Measurements from ENCODE around the gene RNF152. TPM values are rescaled to one million over a fixed set of nuclear protein-coding genes. Genes with fewer than 3 reads are reported as not detected.

The RNF152 gene
- total RNA-seq, 1 experiment from 2014 or later: 0.18 TPM

DNA sequence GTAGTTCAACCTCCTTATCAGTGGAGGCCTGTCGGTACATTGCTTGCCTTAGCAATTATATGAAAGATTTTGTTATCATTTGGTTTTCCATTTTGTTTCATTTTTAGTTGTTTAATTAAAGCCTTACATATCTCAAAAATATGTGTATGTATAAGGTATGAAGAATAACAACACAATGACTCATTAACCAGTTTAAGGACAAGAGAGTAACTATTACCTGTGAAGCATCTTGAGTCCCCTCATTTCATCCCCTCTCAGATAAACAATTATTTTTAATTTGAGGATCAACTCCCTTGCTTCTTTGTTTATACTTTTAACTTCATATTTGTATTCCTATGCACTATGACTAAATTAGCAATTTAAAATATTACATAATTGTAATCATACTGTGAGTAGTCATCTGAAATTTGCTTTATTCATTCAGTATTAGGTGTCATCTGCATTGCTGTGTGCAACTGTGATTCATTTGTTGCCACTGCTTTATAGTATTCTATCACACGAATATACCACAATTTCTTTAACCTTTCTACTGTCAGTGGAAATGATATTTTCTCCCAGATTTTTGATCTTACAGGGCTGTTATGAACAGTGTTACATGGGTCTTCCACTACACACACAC is 126.4 kb downstream of the RNF152 start:
- no TSS peak for BruUV-seq (replicated peaks)
- TF ChIP-seq, protein P1, sequence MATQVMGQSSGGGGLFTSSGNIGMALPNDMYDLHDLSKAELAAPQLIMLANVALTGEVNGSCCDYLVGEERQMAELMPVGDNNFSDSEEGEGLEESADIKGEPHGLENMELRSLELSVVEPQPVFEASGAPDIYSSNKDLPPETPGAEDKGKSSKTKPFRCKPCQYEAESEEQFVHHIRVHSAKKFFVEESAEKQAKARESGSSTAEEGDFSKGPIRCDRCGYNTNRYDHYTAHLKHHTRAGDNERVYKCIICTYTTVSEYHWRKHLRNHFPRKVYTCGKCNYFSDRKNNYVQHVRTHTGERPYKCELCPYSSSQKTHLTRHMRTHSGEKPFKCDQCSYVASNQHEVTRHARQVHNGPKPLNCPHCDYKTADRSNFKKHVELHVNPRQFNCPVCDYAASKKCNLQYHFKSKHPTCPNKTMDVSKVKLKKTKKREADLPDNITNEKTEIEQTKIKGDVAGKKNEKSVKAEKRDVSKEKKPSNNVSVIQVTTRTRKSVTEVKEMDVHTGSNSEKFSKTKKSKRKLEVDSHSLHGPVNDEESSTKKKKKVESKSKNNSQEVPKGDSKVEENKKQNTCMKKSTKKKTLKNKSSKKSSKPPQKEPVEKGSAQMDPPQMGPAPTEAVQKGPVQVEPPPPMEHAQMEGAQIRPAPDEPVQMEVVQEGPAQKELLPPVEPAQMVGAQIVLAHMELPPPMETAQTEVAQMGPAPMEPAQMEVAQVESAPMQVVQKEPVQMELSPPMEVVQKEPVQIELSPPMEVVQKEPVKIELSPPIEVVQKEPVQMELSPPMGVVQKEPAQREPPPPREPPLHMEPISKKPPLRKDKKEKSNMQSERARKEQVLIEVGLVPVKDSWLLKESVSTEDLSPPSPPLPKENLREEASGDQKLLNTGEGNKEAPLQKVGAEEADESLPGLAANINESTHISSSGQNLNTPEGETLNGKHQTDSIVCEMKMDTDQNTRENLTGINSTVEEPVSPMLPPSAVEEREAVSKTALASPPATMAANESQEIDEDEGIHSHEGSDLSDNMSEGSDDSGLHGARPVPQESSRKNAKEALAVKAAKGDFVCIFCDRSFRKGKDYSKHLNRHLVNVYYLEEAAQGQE (IDR thresholded peaks at IDR 0.05; ENCODE audit: insufficient read depth in 1 of 2, low read depth in 2 of 2, low read length in 1 of 2): no peak
- no peak for TF ChIP-seq POLR2AphosphoS5 (IDR thresholded peaks at IDR 0.05; ENCODE audit: low read depth, low read length)
- TF ChIP-seq SIN3A (IDR thresholded peaks at IDR 0.05; ENCODE audit: borderline replicate concordance, insufficient read depth, low read depth, low read length): no peak
- TF ChIP-seq, protein P2, sequence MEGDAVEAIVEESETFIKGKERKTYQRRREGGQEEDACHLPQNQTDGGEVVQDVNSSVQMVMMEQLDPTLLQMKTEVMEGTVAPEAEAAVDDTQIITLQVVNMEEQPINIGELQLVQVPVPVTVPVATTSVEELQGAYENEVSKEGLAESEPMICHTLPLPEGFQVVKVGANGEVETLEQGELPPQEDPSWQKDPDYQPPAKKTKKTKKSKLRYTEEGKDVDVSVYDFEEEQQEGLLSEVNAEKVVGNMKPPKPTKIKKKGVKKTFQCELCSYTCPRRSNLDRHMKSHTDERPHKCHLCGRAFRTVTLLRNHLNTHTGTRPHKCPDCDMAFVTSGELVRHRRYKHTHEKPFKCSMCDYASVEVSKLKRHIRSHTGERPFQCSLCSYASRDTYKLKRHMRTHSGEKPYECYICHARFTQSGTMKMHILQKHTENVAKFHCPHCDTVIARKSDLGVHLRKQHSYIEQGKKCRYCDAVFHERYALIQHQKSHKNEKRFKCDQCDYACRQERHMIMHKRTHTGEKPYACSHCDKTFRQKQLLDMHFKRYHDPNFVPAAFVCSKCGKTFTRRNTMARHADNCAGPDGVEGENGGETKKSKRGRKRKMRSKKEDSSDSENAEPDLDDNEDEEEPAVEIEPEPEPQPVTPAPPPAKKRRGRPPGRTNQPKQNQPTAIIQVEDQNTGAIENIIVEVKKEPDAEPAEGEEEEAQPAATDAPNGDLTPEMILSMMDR (IDR thresholded peaks at IDR 0.05): no peak
- no peak for TF ChIP-seq TCF7L2 (IDR thresholded peaks at IDR 0.05; ENCODE audit: low read depth, low read length)
- intact Hi-C loops (cut with micrococcal nuclease; ENCODE audit: unreplicated experiment): no loop called here
- Histone ChIP-seq H3K36me3 (ENCODE audit: control insufficient read depth, insufficient read depth, low read length) (no peaks in the 10 kb centered on the region), H3K27me3 (ENCODE audit: control insufficient read depth, insufficient read depth, low read length) (no peaks in the 10 kb centered on the region), H3K27ac (ENCODE audit: low read length) (no peak overlapping the region), H3K4me3 (ENCODE audit: low read depth in 2 of 2, low read length in 2 of 2) (no peak overlapping the region), H3K9me3 (ENCODE audit: control insufficient read depth, insufficient read depth, low read depth, low read length) (no peaks in the 10 kb centered on the region), H3K4me1 (ENCODE audit: control insufficient read depth, insufficient read depth, low read length) (no peaks in the 10 kb centered on the region)
- in situ Hi-C loops (cut with HindIII; ENCODE audit: low pct_unique_long_range_greater_than_20kb, low sequenced_read_pairs): no loop called here
- POLR2A ChIA-PET: no interaction called here
- DNase-seq (ENCODE audit: low read depth, low spot score): no peak
- CTCF ChIA-PET: no interaction called here
- ATAC-seq: no peak

DNA sequence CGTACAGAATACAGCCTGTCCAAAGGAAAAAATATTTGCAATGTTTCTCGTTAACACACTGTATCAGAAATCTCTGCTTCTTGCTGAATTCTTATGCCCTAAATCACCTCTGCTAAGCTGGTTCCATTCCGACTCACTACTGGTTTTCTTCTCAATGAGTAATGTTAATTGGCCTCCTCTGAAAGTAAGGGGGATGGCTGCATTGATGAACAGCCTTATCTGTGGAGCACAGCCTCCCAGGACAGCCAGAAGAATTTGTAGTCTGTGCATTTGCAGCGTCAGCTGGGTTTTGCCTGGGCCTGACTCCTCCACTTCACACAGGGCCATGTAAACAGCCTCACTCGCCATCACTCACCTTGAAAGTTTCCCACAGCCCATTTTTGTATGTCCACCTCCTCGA is 127.7 kb downstream of the RNF152 start:
- DNase-seq (ENCODE audit: low read depth, low spot score): no peak
- no peak for ATAC-seq
- in situ Hi-C loops (cut with HindIII; ENCODE audit: low pct_unique_long_range_greater_than_20kb, low sequenced_read_pairs): no loop called here

More for the DNA sequence above, 127.7 kb downstream of the RNF152 start:
- no peaks in the 10 kb centered on the region for H3K9me3 ChIP-seq (ENCODE audit: control insufficient read depth, insufficient read depth, low read depth, low read length)
- no peaks in the 10 kb centered on the region for H3K4me1 ChIP-seq (ENCODE audit: control insufficient read depth, insufficient read depth, low read length)
- no peak overlapping the region for H3K27ac ChIP-seq (ENCODE audit: low read length)
- H3K36me3 ChIP-seq (ENCODE audit: control insufficient read depth, insufficient read depth, low read length): no peaks in the 10 kb centered on the region
- H3K27me3 ChIP-seq (ENCODE audit: control insufficient read depth, insufficient read depth, low read length): no peaks in the 10 kb centered on the region
- ChIA-PET CTCF (no interaction called here), POLR2A (no interaction called here)
- BruUV-seq (replicated peaks): no TSS peak
- H3K4me3 ChIP-seq (ENCODE audit: low read depth in 2 of 2, low read length in 2 of 2): no peak overlapping the region
- TF ChIP-seq TCF7L2 (IDR thresholded peaks at IDR 0.05; ENCODE audit: low read depth, low read length) (no peak), SIN3A (IDR thresholded peaks at IDR 0.05; ENCODE audit: borderline replicate concordance, insufficient read depth, low read depth, low read length) (no peak), POLR2AphosphoS5 (IDR thresholded peaks at IDR 0.05; ENCODE audit: low read depth, low read length) (no peak)
- TF ChIP-seq, protein P2 (IDR thresholded peaks at IDR 0.05): no peak
- TF ChIP-seq, protein P1 (IDR thresholded peaks at IDR 0.05; ENCODE audit: insufficient read depth in 1 of 2, low read depth in 2 of 2, low read length in 1 of 2): no peak
- intact Hi-C loops (cut with micrococcal nuclease; ENCODE audit: unreplicated experiment): no loop called here

Measured in Panc1 (cell line).